Mucosa of stomach (tissue), 1 donor: ENCODE results near the gene TSC1.

Experiments
- H3K27me3 ChIP-seq: one replicate; pipeline ENCODE4 v1.7.0; 2013; ENCODE audit warnings: mild to moderate bottlenecking, low read length; ENCODE audit not compliant: control insufficient read depth, insufficient read depth
- H3K36me3 ChIP-seq: one replicate; pipeline ENCODE4 v1.7.0; 2013; ENCODE audit warnings: low read length; ENCODE audit not compliant: control insufficient read depth, insufficient read depth
- H3K4me1 ChIP-seq: one replicate; pipeline ENCODE4 v1.7.0; 2013; ENCODE audit warnings: mild to moderate bottlenecking, low read length; ENCODE audit not compliant: control insufficient read depth, insufficient read depth
- H3K4me3 ChIP-seq: one replicate; pipeline ENCODE4 v1.7.0; 2013; ENCODE audit warnings: low read length
- H3K9ac ChIP-seq: one replicate; pipeline ENCODE4 v1.7.0; 2013; ENCODE audit warnings: mild to moderate bottlenecking, low read length, moderate library complexity
- H3K9me3 ChIP-seq: one replicate; pipeline ENCODE4 v1.7.0; 2013; ENCODE audit warnings: mild to moderate bottlenecking, low read length, moderate library complexity; ENCODE audit not compliant: control insufficient read depth
- donor health status: Pancreatic carcinoma.

Gene TSC1

DNA sequence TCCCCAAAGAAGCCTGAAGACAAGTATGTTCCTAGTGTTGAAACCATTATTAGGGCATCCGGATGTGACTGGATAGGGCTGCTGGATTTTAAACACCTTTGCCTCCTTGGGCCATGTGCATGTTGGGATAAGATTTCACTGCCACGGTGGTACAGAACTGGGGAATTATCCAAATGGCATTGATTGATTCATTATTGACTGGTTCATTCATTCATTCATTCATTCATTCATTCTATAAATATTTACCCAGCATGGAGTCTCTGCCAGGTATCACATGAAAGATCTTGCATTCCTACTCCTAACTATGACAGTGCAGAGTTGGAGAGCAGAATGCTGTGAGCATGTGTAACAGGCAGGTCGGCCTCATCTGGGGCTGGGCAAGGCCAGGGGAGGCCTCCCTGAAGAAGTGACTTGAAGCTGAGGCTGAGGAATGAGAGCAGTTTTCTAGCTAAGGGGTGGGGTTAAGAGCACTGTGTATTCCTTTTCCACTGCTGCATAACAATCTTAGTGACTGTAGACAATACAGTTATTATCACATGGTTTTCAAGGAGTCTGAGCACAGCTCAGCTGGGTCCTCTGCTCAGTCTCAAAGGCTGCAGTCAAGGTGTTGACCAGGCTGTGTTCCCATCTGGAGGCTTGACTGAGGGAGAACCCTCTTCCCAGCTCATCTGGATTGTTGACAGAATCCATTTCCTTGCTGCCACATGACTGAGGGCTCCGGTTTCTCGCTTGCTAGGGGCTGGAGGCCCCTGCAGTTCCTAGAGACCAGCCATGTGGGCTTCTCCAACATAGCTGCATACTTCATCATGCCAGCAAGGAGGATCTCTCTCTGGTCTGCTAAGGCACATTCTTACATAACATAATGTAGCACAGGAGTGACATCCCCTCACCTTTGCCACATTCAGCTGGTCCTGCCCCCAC is 102.0 kb downstream of the TSC1 start:
- Histone ChIP-seq H3K4me1 (no peaks in the 10 kb centered on the region), H3K4me3 (no peak overlapping the region), H3K9ac (no peak overlapping the region), H3K27me3 (no peaks in the 10 kb centered on the region), H3K36me3 (no peaks in the 10 kb centered on the region), H3K9me3 (no peaks in the 10 kb centered on the region)
